Activated CD4-positive, alpha-beta T cell treated with anti-CD3 and anti-CD28 coated beads, Interleukin-2, amount 50 U/mL, for 48 hours (primary cell): ENCODE measurements around the gene HCAR2.
"Not testable (repeated sequence)": the region's sequence is repeated elsewhere in the genome, so short reads cannot be mapped to it uniquely, and the experiment has no call there.

ENCODE experiments used
- DNase-seq, 2 experiments: peaks; one replicate each; pipeline ENCODE4 v3.0.0-alpha.2; 2020

Gene HCAR2

GRCh38 chr12:122715211-122715610 is 12.1 kb upstream of the HCAR2 start:
- DNase-seq: not testable (repeated sequence)

DNA sequence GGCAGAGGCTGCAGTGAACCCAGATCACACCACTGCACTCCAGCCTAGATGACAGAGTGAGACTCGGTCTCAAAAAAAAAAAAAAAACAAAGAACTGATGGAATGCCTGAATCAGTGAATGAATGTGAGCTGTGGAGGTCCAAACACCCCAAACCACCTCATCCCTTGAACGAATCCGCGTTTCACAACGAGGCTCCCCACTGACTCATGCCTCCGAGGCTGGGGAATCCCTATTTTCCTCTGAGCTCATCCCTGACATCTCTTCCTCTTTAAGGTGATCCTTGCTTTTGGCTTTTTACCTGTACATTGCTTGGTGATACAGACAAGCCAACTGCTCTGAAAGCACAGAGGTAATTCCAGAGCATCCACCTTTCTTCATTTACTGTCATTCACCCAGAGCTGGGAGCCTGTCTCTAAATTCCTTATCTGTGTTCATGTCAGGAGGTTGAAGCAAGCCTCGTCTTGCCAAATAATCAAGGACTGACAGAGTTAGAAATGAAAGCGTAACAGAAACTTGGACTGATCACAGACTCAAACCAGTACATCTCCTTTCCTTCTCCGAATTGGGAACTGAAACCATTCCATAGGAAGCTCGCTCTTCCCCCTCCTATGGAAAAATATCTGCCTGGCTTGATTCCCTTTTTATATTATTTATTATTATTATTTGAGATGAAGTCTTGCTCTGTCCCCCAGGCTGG is 10.5 kb upstream of the HCAR2 start:
- DNase-seq: not testable (repeated sequence)

DNA sequence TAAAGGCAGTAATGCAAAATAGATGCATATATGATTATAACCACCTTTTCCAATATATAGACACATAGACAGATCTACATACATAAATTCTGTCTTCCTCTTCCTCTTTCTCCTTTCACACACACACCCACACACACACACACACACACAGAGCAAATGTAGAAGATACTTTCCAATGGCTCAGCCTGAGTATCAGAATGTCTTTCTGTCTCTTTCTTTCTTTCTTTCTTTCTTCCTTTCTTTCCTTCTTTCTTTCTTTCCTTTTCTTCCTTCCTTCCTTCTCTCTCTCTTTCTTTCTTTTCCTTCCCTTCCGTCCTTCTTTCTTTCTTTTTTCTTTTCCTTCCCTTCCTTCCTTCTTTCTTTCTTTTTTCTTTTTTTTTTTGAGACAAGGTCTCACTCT is 8.1 kb upstream of the HCAR2 start:
- DNase-seq: not testable (repeated sequence)

GRCh38 chr12:122710341-122710740 is 7.2 kb upstream of the HCAR2 start:
- not testable (repeated sequence) for DNase-seq

GRCh38 chr12:122709287-122709686 is 6.1 kb upstream of the HCAR2 start:
- DNase-seq: not testable (repeated sequence)

DNA sequence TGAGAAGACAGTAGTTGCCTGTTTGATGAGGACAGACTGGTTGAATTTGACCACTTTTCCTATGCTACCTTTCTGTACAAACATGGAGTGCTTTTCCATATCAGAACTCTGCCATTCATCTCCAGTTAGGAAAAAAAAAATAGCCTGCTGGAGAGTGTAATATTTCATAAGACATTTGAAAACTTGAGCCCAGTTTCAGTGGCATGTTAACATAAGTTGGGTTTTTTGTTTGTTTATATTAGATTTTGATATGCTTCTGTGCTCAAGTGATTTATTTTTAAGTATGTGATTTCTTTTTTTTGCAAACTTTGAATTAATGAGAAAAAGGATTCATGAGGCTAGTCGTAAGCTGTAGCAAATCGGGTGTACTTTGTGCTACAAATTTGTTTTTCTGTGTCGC is 684 bp upstream of the HCAR2 start:
- DNase-seq: not testable (repeated sequence)

DNA sequence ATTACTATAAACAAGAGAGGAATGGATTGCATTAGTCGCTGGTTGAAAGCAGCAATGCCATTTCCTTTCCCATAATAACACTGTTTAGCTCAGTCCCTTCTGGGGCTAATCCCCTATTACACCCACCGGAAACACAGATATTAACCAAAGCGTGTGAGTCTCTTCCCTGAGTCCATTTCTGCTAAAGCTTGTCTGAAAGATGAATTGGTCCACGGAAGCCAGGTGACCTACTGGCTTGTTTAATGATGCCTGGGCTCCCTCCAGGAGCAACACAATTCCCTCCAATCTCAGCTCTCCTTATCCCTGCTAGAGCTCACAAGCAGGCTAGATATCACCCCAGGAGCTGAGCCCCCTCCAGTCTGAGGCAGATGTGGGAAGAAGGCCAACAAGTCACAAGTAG is 1.7 kb downstream of the HCAR2 start:
- not testable (repeated sequence) for DNase-seq

GRCh38 chr12:122700038-122700710 is 3.0 kb downstream of the HCAR2 start:
- not testable (repeated sequence) for DNase-seq

GRCh38 chr12:122696922-122697321 is 6.2 kb downstream of the HCAR2 start:
- not testable (repeated sequence) for DNase-seq

DNA sequence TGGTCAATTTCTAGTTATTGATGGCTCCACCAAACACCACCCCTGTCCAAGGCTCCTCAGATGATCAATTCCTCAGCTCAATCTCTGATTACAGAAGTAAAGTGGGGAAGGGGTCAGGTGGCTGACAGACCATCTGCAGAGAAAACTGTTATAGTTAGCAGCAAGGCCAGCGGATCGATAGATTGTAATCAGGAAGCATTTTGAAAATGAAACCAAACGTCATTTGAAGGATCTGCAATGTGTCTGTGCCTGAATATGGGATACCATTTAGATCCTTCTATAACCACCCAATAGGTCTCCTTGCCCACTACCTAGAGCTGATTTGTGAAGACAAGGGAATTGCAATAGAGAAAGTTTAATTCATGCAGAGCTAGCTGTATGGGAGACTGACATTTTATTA is 11.6 kb downstream of the HCAR2 start:
- no peak for DNase-seq

GRCh38 chr12:122688291-122688690 is 14.9 kb downstream of the HCAR2 start:
- no peak for DNase-seq

DNA sequence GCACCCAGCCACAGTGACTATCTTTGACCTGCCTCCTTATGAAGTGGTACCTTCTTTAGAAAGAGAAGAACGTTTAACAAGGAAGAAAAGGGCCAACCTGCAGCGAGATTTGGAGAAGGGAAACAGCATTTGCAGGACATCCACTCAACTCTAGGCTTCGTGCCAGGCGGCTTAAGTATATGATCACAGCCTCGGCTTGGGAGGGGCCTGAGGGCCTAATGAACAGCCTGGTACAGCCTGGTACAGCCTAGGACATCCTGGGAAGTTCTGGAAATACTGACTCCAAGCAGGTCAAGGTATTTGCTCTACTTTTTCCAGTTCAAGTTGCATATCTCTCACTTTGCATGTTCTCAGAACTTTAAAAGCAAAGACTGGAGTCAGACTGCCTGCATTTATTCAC is 16.1 kb downstream of the HCAR2 start:
- DNase-seq: no peak

DNA sequence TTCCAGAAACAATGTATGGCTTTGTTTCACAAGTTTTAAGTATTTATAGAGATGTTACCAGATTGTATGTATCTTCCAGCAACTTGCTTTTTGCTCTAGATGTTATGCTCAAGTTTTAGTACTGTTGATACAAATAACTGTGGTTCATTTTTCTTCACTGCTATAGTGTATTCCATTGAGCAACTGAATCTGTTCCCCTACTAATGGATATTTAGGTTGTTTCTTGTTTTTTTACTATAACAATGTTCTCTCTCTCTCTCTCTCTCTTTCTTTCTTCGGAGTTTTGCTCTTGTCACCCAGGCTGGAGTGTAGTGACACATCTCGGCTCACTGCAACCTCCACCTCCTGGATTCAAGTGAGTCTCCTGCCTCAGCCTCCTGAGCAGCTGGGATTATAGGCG is 16.6 kb downstream of the HCAR2 start:
- no peak for DNase-seq

GRCh38 chr12:122684297-122684813 is 18.8 kb downstream of the HCAR2 start:
- no peak for DNase-seq

DNA sequence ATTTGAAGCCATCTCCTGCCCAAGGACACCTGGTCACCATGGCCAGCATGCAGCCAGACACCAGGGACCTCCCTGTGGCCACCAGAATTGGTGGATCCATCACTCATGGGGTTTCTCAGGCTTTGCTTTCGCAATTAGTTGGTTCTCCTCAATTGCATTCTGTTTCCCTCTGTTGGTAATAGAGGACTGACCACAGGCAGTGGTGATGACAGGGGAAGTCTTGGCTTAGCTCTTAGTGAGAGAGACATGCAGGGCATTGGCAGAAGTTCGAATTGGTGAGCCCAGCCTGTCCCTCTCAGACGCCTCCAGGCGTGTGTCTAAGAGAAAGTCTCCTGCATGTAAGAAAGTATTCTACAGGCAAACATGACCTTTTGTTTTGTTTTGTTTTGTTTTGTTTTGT is 21.3 kb downstream of the HCAR2 start:
- DNase-seq: no peak

DNA sequence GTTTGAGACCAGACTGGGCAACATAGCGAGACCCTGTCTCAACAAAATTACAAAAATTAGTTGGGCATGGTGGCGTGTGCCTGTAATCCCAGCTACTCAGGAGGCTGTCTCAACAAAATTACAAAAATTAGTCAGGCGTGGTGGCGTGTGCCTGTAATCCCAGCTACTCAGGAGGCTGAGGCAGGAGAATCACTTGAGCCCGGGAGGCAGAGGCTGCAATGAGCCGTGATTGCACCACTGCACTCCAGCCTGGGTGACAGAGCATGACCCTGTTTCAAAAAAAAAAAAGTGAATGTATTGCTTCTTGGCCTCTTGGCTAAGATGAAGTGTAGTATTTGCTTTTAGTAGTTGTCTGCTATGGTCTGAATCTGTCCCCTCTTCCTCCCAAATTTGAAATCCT is 22.2 kb downstream of the HCAR2 start:
- not testable (repeated sequence) for DNase-seq

- not testable (repeated sequence) for DNase-seq
Observed at GRCh38 chr12:122676781-122677180, 26.4 kb downstream of the HCAR2 start.

DNA sequence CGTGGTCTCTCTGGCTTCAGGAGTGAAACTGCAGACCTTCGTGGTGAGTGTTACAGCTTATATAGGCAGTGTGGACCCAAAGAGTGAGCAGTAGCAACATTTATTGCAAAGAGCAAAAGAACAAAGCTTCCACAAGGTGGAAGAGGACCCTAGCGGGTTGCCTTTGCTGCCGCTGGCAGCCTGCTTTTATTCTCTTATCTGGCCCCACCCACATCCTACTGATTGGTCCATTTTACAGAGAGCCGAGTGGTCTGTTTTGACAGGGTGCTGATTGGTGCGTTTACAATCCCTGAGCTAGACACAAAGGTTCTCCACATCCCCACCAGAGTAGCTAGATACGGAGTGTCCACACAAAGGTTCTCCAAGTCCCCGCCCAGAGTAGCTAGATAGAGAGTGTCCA is 27.1 kb downstream of the HCAR2 start:
- not testable (repeated sequence) for DNase-seq

DNA sequence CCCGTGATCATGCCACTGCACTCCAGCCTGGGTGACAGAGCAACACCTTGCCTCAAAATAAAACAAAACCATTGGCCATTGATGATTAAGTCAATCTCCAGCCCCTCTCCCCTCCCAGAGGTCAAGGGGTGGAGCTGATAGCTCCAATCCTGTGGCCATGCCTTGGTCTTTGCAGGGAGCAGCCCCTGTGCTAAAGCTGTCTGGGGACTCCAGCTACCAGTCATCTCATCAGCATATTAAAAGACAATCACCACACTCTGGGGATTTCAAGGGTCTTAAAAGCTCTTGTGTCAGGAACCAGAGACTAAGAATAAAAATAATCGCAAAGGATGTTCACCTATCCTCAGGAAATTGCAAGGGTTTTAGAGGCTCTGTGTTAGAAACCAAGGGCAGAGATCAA is 30.6 kb downstream of the HCAR2 start:
- DNase-seq: no peak

DNA sequence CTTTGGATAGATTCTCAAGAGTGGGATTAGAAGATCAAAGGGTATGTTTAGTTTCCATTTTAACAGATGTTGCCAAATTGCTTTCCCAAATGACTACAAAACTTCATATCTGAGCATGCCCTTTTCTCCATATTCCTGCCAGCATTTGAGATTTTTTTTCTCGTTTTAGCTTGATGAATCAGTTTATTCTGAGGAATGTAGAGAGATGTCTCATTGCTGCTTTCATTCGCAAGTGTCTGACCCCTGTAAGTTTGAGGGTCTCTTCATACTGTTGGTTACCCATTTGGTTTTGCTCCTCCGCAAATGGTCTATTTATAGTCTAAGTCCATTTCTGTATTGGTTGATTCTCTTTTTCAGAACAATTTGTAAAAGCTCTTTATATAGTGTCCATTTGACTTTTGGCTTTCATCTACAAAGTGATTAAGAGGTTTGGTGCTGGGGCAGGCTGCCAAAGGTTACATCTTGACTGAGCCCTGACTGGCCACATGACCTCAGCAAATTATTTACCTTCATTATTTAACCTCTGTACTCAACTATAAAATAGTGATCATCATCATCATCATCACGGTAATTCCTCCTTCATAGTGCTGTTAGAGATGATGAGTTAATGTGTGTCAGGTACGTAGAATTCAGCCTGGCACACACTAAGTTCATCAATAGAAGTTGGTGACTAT is 33.6 kb downstream of the HCAR2 start:
- no peak for DNase-seq

- DNase-seq: no peak
Observed at GRCh38 chr12:122668268-122668667, 34.9 kb downstream of the HCAR2 start.

GRCh38 chr12:122665759-122666158 is 37.4 kb downstream of the HCAR2 start:
- DNase-seq: no peak

DNA sequence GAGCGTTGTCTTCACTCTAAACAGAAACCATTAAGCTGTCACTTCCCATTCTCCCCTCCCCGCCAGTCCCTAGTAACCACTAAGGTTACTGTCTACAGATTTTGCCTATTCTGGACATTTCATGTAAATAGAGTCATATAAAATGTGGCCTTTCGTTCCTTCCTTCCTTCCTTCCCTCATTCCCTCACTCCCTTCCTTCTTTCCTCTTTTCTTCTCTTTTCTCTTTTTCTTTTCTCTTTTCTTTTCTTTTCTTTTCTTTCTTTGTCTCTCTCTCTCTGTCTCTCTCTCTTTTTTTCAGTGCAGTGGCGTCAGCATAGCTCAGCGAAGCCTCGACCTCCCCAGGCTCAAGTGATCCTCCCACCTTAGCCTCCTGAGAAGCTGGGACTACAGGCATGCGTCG is 37.8 kb downstream of the HCAR2 start:
- no peak for DNase-seq

DNA sequence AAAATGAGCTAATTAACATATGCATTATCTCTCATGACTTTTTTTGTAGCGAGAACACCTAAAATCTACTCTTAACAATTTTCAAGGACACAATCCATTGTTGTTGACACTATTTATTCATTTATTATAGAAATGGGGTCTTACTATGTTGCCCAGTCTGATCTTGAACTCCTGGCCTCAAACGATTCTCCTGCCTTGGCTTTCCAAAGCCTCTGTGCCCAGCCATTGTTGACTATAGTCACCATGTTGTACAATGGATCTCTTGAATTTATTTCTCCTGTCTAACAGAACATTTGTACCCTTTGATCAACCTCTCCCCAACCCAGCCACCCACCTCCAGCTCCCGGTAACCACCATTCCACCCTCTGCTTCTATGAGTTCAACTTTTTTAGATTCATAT is 41.2 kb downstream of the HCAR2 start:
- no peak for DNase-seq
